ENCODE results near the gene ZMYND19. TPM values are rescaled to one million over a fixed set of nuclear protein-coding genes. Genes with fewer than 3 reads are reported as not detected.
"Not testable (repeated sequence)": the region's sequence is repeated elsewhere in the genome, so short reads cannot be mapped to it uniquely, and the experiment has no call there.

ZMYND19 gene
- polyA plus RNA-seq, 1 experiment = 14.9 TPM

DNA sequence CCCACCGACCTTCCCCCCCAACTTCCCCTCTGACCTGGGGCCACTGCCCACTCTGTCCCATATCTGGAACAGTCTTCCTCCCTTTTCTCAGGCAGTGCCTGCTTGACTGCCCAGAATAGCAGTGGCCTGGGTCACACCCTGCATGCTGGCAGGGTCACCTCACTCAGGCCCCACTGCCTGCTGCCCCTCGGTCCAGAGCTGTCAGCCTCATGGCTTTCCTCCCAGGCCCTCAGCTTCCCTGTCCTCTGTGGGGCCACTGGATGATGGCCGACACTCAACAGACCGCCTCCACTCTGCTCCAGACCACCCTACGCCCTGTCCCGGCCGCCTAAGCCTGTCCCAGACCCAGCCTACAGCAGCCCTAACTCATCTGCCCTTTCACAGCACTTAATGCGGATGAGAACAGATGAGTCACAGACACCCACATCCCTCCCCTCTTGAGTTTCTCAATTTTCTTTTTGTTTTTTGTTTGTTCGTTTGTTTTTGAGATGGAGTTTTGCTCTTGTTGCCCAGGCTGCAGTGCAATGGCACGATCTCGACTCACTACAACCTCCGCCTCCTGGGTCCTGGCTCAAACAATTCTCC, 46.0 kb downstream of the ZMYND19 start:
- CTCF ChIA-PET = interaction anchor here (0.7 to 1.7 kb wide), 2 partner anchors 9 to 13 kb away, joined by 3 to 13 read pairs; no protein-coding TSS in a partner anchor
- no peak for DNase-seq (ENCODE audit: low read depth)
- H3K27me3 ChIP-seq (ENCODE audit: control insufficient read depth, insufficient read depth, low read length) = no peaks in the 10 kb centered on the region
- no peak overlapping the region for H3K4me3 ChIP-seq (ENCODE audit: low read depth, low read length)
- POLR2A ChIA-PET = no interaction called here
- no peaks in the 10 kb centered on the region for H3K36me3 ChIP-seq (ENCODE audit: control insufficient read depth, insufficient read depth, low read length)
- no peak for TF ChIP-seq CTCF (IDR thresholded peaks at IDR 0.05; ENCODE audit: insufficient read depth, low read depth, low read length)

GRCh38 chr9:137543237-137543963, 46.9 kb downstream of the ZMYND19 start:
- TF ChIP-seq CTCF (IDR thresholded peaks at IDR 0.05; ENCODE audit: insufficient read depth, low read depth, low read length) = no peak
- ChIA-PET CTCF (interaction anchor here (0.7 to 3.5 kb wide), 4 partner anchors 8 to 301 kb away, joined by 3 to 11 read pairs (median 3); partner anchors contain the start of gene MRPL41), POLR2A (no interaction called here)
- no peak for DNase-seq (ENCODE audit: low read depth)
- Histone ChIP-seq H3K36me3 (ENCODE audit: control insufficient read depth, insufficient read depth, low read length) (no peaks in the 10 kb centered on the region), H3K27me3 (ENCODE audit: control insufficient read depth, insufficient read depth, low read length) (no peaks in the 10 kb centered on the region), H3K4me3 (ENCODE audit: low read depth, low read length) (no peak overlapping the region)

DNA sequence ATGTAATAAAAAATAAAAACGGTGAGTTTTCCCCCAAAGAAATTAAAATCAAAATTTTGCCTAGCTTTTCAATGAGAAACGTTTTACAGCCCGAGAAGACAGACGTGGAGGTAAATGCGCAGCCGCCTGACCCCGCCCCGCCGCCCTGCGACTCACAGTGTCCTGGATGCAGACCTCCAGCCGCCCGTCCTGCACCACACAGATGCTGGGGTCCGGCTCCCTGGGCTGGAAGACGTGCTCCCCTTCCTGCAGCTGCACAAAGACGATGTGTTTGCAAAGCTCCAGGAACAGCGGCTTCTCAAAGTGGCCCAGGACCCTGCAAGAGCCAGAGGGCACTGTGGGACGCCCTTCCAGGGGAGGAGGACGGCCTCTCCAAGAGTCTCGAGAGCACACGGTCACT, 47.8 kb downstream of the ZMYND19 start:
- H3K4me3 ChIP-seq (ENCODE audit: low read depth, low read length) = no peak overlapping the region
- no peaks in the 10 kb centered on the region for H3K36me3 ChIP-seq (ENCODE audit: control insufficient read depth, insufficient read depth, low read length)
- no peak for TF ChIP-seq CTCF (IDR thresholded peaks at IDR 0.05; ENCODE audit: insufficient read depth, low read depth, low read length)
- ChIA-PET CTCF (interaction anchor here (0.9 to 3.5 kb wide), 3 partner anchors 9 to 300 kb away, joined by 3 to 11 read pairs (median 3); partner anchors contain the start of gene MRPL41), POLR2A (no interaction called here)
- H3K27me3 ChIP-seq (ENCODE audit: control insufficient read depth, insufficient read depth, low read length) = no peaks in the 10 kb centered on the region
- DNase-seq (ENCODE audit: low read depth) = no peak

DNA sequence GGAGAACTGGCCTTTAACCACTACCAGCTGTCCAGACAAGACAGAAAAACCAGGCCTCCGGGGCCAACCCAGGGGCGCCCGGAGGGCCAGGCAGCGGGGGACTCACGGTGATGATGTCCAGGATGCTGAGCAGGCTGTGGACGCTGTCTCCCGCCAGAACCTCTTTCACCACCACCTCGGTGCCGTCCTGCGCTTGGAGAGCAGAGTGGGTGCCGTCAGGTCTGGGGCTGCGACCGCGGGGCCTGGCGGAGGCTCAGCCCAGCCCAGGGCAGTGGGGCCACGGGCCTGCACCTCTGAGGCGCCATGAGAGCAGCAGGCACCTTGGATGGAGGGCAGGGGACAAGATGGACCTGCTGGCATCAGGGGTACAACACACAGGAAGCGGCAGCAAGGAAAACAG, 49.8 kb downstream of the ZMYND19 start:
- no peaks in the 10 kb centered on the region for H3K27me3 ChIP-seq (ENCODE audit: control insufficient read depth, insufficient read depth, low read length)
- ChIA-PET CTCF (interaction anchor here (3.5 kb wide), 1 partner anchor 9 kb away, joined by 11 read pairs; no protein-coding TSS in a partner anchor), POLR2A (no interaction called here)
- DNase-seq (ENCODE audit: low read depth) = no peak
- no peak overlapping the region for H3K4me3 ChIP-seq (ENCODE audit: low read depth, low read length)
- H3K36me3 ChIP-seq (ENCODE audit: control insufficient read depth, insufficient read depth, low read length) = no peaks in the 10 kb centered on the region
- TF ChIP-seq CTCF (IDR thresholded peaks at IDR 0.05; ENCODE audit: insufficient read depth, low read depth, low read length) = no peak

DNA sequence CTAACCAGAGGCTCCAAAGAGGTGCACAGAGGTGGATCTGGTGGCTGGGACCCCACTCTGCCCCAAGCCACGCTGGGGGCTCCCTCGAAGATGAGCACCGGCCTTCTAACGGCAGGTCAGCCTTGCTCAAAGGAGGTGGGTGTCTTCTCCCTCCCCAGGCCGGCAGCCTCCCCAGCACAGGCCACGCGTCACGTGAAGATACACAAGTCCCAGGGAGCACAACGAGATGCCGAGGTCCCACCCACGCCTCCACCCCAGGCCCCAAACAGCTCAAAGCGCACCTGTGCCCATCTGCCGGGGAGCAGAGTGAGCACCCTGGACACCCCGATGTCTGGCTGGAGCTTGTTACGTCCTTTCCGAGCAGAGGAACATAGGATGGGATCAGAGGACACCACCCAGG, 52.3 kb downstream of the ZMYND19 start:
- no peak overlapping the region for H3K4me3 ChIP-seq (ENCODE audit: low read depth, low read length)
- no peaks in the 10 kb centered on the region for H3K27me3 ChIP-seq (ENCODE audit: control insufficient read depth, insufficient read depth, low read length)
- no peak for DNase-seq (ENCODE audit: low read depth)
- no peaks in the 10 kb centered on the region for H3K36me3 ChIP-seq (ENCODE audit: control insufficient read depth, insufficient read depth, low read length)
- POLR2A ChIA-PET = no interaction called here
- CTCF ChIA-PET = interaction anchor here (1.6 kb wide), 1 partner anchor 41 kb away, joined by 4 read pairs; no protein-coding TSS in a partner anchor
- no peak for TF ChIP-seq CTCF (IDR thresholded peaks at IDR 0.05; ENCODE audit: insufficient read depth, low read depth, low read length)

- H3K27me3 ChIP-seq (ENCODE audit: control insufficient read depth, insufficient read depth, low read length); H3K4me3 ChIP-seq (ENCODE audit: low read depth, low read length); POLR2A ChIA-PET; DNase-seq (ENCODE audit: low read depth); H3K36me3 ChIP-seq (ENCODE audit: control insufficient read depth, insufficient read depth, low read length); CTCF ChIA-PET: not testable (repeated sequence)
Observed at GRCh38 chr9:137536594-137537131, 53.6 kb downstream of the ZMYND19 start.

Measured in BJ (cell line).